Measurements from ENCODE around the gene ARF1.
A peak's percentile ranks its signal among the peaks of the same experiment; 100 is the strongest.

- TF ChIP-seq ZNF24 (IDR thresholded peaks at IDR 0.05) (no peak), PKNOX1 (IDR thresholded peaks at IDR 0.05) (peak; percentile 98), CHD4 (IDR thresholded peaks at IDR 0.05) (no peak), SMC3 (IDR thresholded peaks at IDR 0.05; ENCODE audit: borderline replicate concordance, low read length) (no peak)
- TF ChIP-seq, protein P1, sequence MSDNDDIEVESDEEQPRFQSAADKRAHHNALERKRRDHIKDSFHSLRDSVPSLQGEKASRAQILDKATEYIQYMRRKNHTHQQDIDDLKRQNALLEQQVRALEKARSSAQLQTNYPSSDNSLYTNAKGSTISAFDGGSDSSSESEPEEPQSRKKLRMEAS (IDR thresholded peaks at IDR 0.05; ENCODE audit: low read depth, low read length): peak; percentile 66
Measured at GRCh38 chr1:228139931-228140723, 57.6 kb downstream of the ARF1 start, which contains the start of gene GUK1.

Data from GM12878 (cell line).